GM06990 (cell line): ENCODE measurements around the gene NTRK3.
"Not testable (repeated sequence)": the region's sequence is repeated elsewhere in the genome, so short reads cannot be mapped to it uniquely, and the experiment has no call there.

Experiments used
- DNase-seq: peaks from one replicate; pipeline ENCODE4 v3.0.0-alpha.2; 2011; ENCODE audit not compliant: insufficient read length; ENCODE audit errors: extremely low read depth
- H3K27me3 ChIP-seq: replicated peaks from 2 replicates; pipeline ENCODE4 v1.6.0; 2011; ENCODE audit warnings: low read length; ENCODE audit not compliant: control insufficient read depth, insufficient read depth
- H3K36me3 ChIP-seq: 2 replicates; pipeline ENCODE4 v1.5.1; 2011; ENCODE audit warnings: low read length; ENCODE audit not compliant: control insufficient read depth, insufficient read depth
- H3K4me3 ChIP-seq: replicated peaks from 2 replicates; pipeline ENCODE4 v1.5.1; 2011; ENCODE audit warnings: low read depth, mild to moderate bottlenecking, control low read depth, low read length
- CTCF ChIP-seq: IDR thresholded peaks from 2 replicates; pipeline ENCODE4 v1.5.1; 2011; ENCODE audit warnings: low read length, control low read depth, mild to moderate bottlenecking, inconsistent platforms; ENCODE audit not compliant: insufficient read depth, poor library complexity, severe bottlenecking

The NTRK3 gene

GRCh38 chr15:88036154-88036839 is 220.2 kb downstream of the NTRK3 start:
- no peak for DNase-seq
- no peak for TF ChIP-seq CTCF
- Histone ChIP-seq H3K36me3 (no peaks in the 10 kb centered on the region), H3K4me3 (no peak overlapping the region), H3K27me3 (no peaks in the 10 kb centered on the region; the same call in 1 of the 2 replicates)

GRCh38 chr15:88035381-88035780 is 221.2 kb downstream of the NTRK3 start:
- H3K4me3 ChIP-seq, result no peak overlapping the region
- no peaks in the 10 kb centered on the region; the same call in 1 of the 2 replicates for H3K27me3 ChIP-seq
- no peak for TF ChIP-seq CTCF
- no peak for DNase-seq
- H3K36me3 ChIP-seq, result no peaks in the 10 kb centered on the region

GRCh38 chr15:88033421-88033820 is 223.1 kb downstream of the NTRK3 start:
- DNase-seq, H3K36me3 ChIP-seq: not testable (repeated sequence)

GRCh38 chr15:88032787-88033186 is 223.8 kb downstream of the NTRK3 start:
- TF ChIP-seq CTCF, result no peak
- Histone ChIP-seq H3K4me3 (no peak overlapping the region), H3K36me3 (no peaks in the 10 kb centered on the region), H3K27me3 (no peaks in the 10 kb centered on the region)
- DNase-seq, result no peak

More at GRCh38 chr15:88033421-88033820, 223.1 kb downstream of the NTRK3 start:
- not testable (repeated sequence) for H3K27me3 ChIP-seq, H3K4me3 ChIP-seq

GRCh38 chr15:88031461-88031860 is 225.1 kb downstream of the NTRK3 start:
- DNase-seq, result no peak
- H3K36me3 ChIP-seq, result no peaks in the 10 kb centered on the region
- no peaks in the 10 kb centered on the region for H3K27me3 ChIP-seq
- no peak overlapping the region for H3K4me3 ChIP-seq
- no peak for TF ChIP-seq CTCF

GRCh38 chr15:88029696-88030095 is 226.8 kb downstream of the NTRK3 start:
- no peaks in the 10 kb centered on the region for H3K36me3 ChIP-seq
- DNase-seq, result no peak
- no peak for TF ChIP-seq CTCF
- no peaks in the 10 kb centered on the region for H3K27me3 ChIP-seq
- H3K4me3 ChIP-seq, result no peak overlapping the region
